ENCODE measurements around the gene CNR2.

Gene CNR2

DNA sequence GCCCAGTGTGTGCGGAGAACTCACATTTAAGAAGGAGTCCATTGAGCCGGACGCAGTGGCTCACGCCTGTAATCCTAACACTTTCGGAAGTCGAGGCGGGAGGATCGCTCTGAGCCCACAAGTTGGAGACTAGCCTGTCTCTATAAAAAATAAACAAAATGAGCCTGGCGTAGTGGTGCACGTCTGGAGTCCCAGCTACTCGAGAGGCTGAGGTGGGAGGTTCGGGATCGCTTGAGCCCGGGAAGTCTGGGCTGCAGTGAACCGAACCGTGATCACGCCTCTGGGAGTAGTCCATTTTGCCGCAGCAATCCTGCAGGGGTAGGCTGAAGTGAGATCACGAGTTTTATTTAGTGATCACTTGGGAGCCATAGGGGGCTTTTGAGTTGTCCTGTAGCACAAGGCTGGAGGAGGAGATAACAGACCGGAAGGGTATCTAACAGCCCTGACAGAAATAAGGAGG is 44.6 kb downstream of the CNR2 start:
- peak overlapping the region; percentile 57 for H3K4me3 ChIP-seq (ENCODE audit: low read depth, low read length)
- no peak for DNase-seq
- no peaks in the 10 kb centered on the region for H3K9me3 ChIP-seq

GRCh38 chr1:23867895-23868556 is 45.1 kb downstream of the CNR2 start, which contains the start of gene FUCA1:
Gene FUCA1 (minus strand): TSS chr1:23868290. CDS start chr1:23868286, 4 bp downstream.
- no peaks in the 10 kb centered on the region for H3K9me3 ChIP-seq
- DNase-seq: peak; percentile 80
- peak within 1 kb of the TSS; percentile 57 for H3K4me3 ChIP-seq (ENCODE audit: low read depth, low read length)
- no peaks in the 10 kb centered on the region for H3K36me3 ChIP-seq
- H3K4me1 ChIP-seq: no peaks in the 10 kb centered on the region
- peak; percentile 78 for TF ChIP-seq CTCF (IDR thresholded peaks at IDR 0.05; ENCODE audit: low read depth, low read length)
- peaks cover 8% of the 10 kb centered on the region for H3K27me3 ChIP-seq

More for the DNA sequence above, 44.6 kb downstream of the CNR2 start:
- Histone ChIP-seq H3K4me1 (no peaks in the 10 kb centered on the region), H3K36me3 (no peaks in the 10 kb centered on the region), H3K27me3 (peaks cover 8% of the 10 kb centered on the region)
- no peak for TF ChIP-seq CTCF (IDR thresholded peaks at IDR 0.05; ENCODE audit: low read depth, low read length)

GRCh38 chr1:23867542-23867894 is 45.6 kb downstream of the CNR2 start:
- H3K9me3 ChIP-seq: no peaks in the 10 kb centered on the region
- no peaks in the 10 kb centered on the region for H3K36me3 ChIP-seq
- H3K27me3 ChIP-seq: peaks cover 8% of the 10 kb centered on the region
- DNase-seq: no peak
- TF ChIP-seq CTCF (IDR thresholded peaks at IDR 0.05; ENCODE audit: low read depth, low read length): no peak
- H3K4me1 ChIP-seq: no peaks in the 10 kb centered on the region
- peak overlapping the region; percentile 57 for H3K4me3 ChIP-seq (ENCODE audit: low read depth, low read length)

DNA sequence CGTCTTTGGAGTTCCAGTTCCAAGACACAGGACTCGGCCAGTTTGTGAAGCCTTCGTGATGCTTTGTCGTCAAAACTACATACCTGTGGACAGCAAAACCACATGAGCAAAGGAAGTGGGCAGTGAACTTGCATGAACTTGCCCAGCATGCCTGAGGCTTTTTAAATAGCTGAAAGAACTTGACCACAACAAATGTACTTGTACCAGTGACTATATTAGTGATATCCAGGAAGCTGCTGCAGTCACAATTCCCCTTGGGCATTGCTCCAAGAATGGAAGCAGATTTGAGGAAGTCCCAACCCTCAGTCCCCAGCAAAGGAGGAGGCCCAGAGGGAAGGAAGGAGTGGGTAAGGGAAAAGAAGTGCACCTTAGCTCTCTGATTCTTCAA is 47.6 kb downstream of the CNR2 start:
- no peak for DNase-seq
- no peaks in the 10 kb centered on the region for H3K9me3 ChIP-seq
- H3K4me3 ChIP-seq (ENCODE audit: low read depth, low read length): no peak overlapping the region
- no peaks in the 10 kb centered on the region for H3K4me1 ChIP-seq
- peaks cover 8% of the 10 kb centered on the region for H3K27me3 ChIP-seq
- TF ChIP-seq CTCF (IDR thresholded peaks at IDR 0.05; ENCODE audit: low read depth, low read length): no peak
- H3K36me3 ChIP-seq: no peaks in the 10 kb centered on the region

- no peak for TF ChIP-seq CTCF (IDR thresholded peaks at IDR 0.05; ENCODE audit: low read depth, low read length)
- Histone ChIP-seq H3K36me3 (no peaks in the 10 kb centered on the region), H3K4me3 (ENCODE audit: low read depth, low read length) (no peak overlapping the region), H3K9me3 (no peaks in the 10 kb centered on the region), H3K4me1 (no peaks in the 10 kb centered on the region), H3K27me3 (peaks cover 8% of the 10 kb centered on the region)
- DNase-seq: no peak
These were observed 48.2 kb downstream of the CNR2 start for GRCh38 chr1:23864801-23865542.

GRCh38 chr1:23862640-23863039 is 50.5 kb downstream of the CNR2 start:
- Histone ChIP-seq H3K36me3 (no peaks in the 10 kb centered on the region), H3K9me3 (no peaks in the 10 kb centered on the region), H3K27me3 (peaks cover 7% of the 10 kb centered on the region), H3K4me3 (ENCODE audit: low read depth, low read length) (no peak overlapping the region), H3K4me1 (no peaks in the 10 kb centered on the region)
- TF ChIP-seq CTCF (IDR thresholded peaks at IDR 0.05; ENCODE audit: low read depth, low read length): no peak
- no peak for DNase-seq
